Activated CD4-positive, CD25-positive, alpha-beta regulatory T cell treated with anti-CD3 and anti-CD28 coated beads, Interleukin-2, amount 50 U/mL, for 16 hours (primary cell): ENCODE measurements around the gene GNAI2.
A peak's percentile ranks its signal among the peaks of the same experiment; 100 is the strongest.
"Not testable (repeated sequence)": the region's sequence is repeated elsewhere in the genome, so short reads cannot be mapped to it uniquely, and the experiment has no call there.

Experiments used
- DNase-seq: peaks from one replicate; pipeline ENCODE4 v3.0.0-alpha.2; 2020; ENCODE audit warnings: low read depth, low spot score

The GNAI2 gene

DNA sequence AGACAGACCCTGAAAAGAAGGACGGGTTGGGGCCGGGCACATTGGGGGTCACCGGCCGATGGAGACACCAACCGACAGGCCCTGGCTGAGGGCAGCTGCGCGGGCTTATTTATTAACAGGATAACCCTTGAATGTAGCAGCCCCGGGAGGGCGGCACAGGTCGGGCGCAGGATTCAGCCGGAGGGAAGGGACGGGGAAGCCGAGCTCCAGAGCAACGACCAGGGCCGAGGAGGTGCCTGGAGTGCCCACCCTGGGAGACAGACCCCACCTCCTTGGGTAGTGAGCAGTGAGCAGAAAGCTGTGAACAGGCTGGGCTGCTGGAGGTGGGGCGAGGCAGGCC, 40.7 kb downstream of the GNAI2 start:
- DNase-seq: no peak

DNA sequence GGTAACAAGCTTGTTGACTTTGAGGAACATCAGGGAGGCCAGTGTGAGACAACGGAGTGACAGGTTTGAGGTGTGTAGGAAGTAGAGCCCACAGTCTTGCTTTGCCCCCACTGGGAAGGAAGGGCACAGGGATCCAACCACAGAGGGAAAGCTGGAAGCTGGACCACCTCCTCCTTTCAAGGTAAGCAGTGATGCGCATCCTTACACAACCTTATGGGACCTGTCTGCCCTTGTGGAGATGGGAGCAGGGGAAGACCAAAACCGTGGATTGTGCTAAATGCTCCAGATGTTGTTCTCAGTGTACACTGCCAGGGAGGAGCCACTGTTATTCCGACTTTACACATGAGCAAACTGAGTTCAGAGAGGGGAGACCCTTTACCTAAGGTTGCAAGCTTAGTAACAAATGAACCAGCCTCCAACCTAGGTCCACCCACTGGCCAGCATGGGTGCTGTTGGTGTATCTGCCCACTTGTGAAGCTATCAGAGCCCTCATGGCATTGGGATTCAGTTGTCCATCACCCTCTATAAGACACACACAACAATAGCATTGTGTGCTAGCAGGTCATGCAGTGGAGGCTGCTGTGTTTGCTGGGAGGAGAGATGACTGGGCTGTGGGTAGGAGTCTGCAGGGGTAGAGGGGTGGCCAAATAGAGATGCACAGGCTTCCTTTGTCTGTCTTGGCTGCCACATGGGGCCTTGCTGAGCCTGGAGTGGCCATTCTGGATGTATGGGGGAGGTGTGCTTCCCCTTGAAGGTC, 42.3 kb downstream of the GNAI2 start:
- DNase-seq: no peak

DNA sequence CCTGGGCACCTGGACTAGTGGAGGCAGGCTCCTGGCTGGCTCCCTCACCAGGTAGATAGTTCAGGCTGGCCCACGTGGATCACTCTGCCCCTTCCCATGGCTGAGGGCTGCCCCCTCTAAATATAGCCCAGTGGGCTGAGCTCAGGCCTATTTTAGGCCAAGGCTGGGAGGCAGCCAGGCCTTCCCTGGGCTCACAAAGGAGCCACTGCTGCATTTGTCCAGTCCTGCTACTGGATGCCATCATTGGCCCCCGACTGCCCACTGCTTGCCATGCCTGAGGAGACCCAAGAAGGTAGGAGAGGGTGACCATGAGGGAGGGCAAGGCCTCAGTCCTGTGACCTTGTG, 42.8 kb downstream of the GNAI2 start, which contains the start of gene LSMEM2:
Gene LSMEM2, plus strand, starts transcription at position 208 of the 345 bp plus-strand sequence. Its CDS starts 27 bp downstream, at position 235.
- no peak for DNase-seq

DNA sequence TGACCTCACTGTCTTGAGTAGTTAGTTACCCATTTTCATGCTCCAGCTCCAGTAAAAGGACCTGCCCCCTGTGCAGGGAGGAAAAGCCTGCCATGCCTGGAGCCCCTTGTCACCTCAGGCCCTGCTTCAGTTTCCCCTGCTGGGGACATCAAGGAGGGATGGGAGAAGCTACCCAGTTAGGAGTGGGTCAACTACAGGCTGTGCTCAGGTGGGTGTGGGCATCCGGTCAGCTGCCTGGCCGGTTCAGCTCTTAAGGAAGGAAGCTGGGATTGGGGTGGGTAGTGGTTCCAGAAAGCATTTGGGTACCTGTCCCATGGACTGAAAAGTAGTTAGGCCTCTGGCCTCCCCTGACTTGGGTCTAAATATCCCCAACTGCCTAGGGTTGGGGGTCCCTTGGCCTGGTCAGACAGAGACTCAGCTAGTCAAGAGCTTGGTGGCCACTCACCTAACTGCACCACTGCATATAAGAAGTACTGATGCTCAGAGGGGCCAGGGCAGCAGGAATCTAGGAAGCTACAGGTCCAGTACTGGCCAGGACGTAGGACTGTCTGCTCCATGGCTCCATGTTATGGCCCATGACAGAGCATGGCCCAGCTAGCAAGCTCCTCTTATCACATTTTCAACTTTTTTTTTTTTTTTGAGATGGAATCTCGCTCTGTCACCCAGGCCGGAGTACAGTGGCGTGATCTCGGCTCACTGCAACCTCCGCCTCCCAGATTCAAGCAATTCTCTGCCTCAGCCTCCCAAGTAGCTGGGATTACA, 43.4 kb downstream of the GNAI2 start:
- no peak for DNase-seq

DNA sequence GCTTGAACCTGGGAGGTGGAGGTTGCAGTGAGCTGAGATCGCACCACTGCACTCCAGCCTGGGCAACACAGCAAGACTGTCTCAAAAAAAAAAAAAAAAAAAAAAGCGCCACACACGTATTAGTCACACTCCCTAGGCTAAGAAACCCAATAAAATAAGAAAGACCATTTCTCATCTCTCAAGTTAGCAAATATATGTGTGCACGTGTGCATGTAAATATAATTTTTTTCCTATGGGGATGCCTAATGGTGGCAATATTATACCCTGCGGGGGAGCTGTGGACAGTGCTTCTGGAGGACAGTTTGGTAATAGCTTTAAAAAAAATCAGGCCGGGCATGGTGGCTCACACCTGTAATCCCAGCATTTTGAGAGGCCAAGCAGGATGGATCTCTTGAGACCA, 48.1 kb downstream of the GNAI2 start:
- DNase-seq: not testable (repeated sequence)

DNA sequence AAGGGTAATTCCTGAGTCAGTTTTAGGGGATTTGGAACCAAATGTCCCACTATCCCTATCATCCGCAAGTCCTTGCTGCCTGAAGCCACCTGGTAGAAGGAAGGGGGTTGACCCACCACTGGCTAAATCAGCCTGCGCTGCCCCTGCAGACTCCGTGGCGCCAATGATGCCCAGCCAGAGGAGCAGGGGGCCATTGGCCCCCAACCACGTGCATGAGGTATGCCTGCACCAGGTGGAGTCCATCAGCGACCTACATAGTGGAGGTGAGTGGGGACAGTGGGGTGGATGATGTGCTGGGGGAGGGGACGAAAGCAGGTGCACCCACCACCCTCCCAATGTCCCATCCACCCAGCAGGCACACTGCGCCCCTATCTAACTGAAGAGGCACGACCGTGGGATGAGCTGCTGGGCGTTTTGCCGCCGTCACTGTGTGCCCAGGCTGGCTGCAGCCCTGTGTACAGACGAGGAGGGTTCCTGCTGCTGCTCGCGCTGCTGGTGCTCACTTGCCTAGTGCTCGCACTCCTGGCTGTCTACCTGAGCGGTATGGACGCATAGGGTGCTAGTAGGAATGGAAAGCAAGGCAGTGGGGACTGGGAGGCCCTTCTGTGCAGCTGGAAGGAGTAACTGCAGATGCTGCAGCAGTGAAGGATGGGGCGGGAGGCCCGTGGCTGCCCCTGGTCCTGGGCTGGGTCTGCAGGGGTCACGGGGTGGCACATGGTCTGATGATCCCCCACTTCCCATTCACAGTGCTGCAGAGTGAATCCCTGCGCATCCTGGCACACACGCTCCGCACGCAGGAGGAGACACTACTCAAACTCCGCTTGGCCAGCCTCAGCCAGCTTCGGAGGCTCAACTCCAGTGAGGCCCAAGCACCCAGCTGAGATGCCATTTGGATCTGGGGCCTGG, 50.6 kb downstream of the GNAI2 start:
- no peak for DNase-seq

DNA sequence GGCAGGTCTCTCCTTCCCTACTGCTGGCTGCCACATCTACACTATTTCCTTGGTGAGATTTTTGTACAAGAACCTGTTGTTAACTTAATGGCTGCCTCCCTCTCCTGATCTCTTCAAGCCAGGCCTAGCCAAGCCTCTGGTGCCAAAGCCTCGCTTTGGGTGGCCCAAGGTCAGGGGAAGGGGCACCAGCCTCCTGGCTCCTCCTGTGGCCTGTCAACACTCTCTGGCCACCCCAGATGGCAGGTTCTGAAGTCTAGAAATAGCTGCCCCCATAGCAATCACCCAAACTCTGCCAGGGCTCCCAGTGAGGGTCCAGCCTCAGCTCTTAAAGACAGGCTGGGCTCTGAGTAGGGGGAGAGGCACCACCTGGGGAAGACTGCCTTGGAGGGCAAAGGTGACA, 51.3 kb downstream of the GNAI2 start:
- no peak for DNase-seq

DNA sequence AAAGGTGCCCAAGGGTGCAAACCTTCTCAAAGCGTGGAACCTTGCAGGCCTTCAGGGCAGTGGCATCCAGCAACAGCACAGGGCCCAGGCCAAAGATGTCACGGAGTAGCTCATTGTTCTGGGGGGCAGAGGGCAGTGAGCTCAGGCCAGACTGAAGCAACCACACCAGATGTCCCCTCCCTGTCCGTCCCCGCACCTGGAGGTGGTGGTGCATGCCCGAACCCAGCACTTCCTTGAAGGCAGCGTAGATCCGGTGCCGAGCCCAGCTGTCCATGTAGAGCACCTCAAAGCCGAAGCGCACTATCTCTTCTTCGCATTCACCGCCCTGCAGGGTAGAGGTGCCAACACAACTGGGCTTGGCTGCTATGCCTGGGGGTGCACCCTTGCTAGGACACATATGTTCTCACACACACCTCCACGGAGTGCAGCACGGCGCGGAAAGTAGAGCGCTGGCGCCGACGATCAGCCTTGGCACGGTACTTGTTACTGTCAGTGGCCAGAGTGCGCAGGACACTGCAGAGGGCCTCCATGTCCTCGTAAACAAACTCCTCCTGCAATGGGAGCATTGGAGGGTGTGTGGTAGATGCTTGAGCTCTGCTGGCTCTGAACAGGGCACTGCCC, 52.5 kb downstream of the GNAI2 start:
- DNase-seq: no peak

DNA sequence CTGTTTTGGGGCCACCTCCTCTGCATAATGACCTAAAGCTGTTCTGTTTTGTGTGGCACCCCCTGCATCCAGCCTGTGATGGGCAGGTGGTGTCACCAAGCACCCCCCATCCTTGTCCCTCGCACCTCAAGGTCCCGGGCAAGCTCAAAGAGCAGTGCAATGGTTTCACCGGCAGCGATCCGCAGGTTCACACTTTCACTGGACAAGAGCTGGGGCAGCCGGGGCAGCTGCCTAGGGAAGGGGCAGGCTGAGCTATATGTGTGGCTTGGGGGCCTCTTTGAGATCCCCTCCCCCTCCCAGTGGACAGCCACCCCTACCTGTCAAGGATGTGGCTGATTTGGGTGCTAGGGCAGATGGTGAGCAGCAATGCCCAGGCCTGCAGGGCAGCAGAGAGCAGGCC, 53.1 kb downstream of the GNAI2 start:
- DNase-seq: no peak

DNA sequence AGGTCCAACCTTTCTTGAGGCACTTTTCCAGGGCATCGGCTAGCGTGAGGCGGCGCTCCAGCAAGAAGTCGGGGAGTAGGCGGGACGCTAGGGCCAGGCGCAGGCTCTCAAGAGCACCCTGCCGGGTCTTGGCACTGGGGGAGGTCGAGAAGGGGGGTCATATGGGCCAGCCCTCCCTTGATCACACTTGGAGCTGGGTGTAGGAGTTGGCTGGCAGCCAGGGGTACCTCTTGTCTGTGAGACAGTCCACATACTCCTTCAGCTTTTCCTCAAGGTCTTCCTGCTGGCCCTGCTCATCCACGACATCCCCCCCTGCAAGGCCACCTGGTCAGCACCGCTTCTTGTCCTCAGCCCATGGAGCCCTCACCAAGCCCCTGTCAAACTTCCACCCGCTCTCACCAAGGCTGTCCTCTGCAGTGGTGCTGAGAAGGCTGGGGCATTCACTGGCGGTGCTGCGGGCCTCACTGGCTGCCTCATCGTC, 54.2 kb downstream of the GNAI2 start:
- no peak for DNase-seq

DNA sequence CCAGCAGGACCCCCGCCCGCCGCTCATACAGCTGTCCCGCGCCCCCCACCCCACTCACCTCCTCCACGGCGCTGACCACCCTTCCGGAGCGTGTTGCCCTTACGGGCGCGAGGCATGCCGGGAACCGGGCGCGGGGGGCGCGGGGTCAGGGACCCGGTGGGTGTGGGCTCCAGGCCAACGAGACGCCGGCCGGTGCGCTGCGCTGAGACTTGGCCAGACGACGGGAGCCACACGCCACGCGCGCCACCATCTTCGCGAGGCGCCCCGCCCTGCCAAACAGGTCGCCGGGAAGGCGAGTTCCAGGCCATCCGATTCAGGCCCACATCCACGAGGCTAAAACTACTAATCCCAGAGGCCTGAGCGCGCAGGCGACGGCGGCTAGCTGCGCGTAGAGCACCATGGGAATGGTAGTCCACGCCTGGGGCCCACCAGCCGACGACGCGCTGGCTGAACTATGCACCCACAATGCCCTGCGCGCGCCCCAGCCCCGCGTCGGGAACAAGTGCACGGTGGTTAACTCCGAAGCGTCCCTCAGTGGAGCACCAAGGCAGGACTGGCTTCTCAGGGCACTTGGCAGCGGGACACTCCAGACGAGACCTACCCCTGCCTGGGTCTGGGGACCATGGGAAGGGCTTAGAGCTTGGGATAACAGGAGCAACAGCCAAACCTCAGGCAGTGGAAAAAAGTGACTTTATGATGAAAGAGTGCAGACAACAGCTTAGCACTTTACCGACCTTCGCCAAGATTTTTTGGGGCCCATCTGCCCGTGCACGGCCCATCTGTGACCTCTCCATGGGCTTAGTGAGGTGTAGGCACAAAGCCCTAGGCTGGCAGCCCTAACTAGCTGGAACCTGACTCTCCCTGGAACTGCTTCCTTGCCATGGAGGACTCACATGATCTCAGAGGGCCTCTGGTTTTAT, 56.4 kb downstream of the GNAI2 start, which contains the start of gene IFRD2:
Gene IFRD2, minus strand, starts transcription at position 271 of the 920 bp plus-strand sequence. Its CDS starts 155 bp downstream, at position 116.
- DNase-seq: peak; percentile 92

DNA sequence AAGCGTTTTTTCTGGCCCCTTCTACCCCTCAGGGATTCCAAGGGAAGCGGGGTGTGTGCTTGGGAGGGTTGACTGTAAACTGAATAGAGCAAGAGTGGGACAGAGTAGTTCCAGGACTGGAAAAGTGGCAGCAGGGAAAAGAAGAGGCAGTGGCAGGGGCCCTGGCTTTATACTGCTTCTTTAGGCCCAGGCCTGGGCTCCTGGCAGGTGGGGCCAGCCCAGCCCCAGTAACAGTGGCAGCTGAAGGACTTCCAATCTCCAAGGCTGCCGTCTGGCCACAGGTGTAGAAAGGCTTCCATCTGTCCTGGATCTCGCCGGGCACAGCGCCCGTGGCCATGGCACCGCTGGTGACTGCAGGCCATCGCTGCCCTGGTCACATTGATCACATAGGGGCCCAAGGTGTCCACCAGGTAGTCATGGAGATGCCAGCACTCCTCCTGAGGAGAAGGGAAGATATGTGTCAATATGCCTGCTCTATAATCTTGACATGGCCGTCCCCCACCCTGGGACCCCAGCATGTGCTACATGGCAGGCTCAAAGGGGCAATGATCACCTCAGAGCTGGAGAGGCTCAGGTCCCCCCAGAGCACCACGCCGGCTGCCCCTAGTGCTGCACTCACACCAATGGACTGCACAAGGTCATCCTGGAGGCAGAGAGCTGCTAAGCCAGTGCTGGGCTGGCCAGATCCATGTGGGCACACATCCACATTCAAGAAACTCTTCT, 57.2 kb downstream of the GNAI2 start:
- DNase-seq: no peak

DNA sequence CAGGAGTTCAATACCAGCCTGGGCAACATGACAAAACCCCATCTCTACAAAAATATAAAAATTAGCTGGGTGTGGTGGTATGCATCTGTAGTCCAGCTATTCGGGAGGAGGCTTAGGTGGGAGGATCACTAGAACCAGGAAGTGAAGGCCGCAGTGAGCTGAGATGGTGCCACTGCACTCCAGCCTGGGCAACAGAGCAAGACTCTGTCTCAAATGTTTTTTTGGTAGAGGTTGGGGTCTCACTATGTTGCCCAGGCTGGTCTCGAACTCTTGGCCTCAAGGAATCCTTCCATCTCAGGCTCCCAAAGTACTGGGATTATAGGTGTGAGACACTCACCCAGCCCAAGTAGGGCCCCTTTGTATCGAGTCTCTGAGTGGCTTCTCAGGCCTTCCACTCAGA, 58.1 kb downstream of the GNAI2 start:
- no peak for DNase-seq

DNA sequence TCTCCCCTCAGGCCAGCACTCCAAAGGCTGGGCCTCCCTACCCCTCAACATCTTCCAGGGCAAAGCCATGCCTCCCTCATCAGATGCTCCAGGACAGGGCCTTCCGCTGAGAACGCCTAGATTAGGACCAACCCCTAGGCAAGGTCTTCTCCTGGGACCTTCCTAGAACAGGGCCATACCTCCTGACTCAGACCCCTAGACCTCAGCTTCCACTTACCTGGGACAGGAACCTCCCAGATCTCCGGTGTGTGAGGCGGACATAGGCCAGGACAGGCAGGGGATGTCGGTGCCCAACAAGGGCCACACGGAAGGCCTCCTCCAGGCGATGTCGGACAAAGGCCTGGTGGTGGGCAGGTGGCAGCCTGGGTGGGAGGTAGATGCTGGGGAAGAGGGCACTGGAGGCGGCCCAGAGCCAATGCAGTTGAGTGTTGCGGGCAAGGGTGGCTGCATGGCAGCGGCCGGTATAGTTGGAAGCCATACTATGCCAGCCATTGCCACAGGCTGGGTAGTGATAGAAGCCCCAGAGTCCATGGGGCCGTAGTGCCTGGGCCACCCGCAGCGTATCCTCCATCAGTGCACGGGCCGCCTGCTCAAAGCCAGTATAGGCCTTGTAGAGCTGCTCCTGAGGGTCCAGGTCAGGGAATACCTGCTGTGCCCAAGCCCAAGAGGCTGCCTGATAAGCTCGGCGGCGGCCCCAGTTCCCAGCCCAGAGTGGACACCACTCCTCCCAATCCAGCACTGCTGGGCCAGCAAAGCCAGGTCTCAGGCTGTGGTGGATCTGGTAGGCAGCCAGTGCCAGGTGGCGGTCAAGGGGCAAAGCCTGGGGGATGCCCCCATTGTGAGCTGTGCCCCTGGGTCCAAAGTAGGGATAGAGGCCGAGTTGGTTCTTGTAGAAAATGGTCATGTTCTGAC, 58.7 kb downstream of the GNAI2 start:
- no peak for DNase-seq

DNA sequence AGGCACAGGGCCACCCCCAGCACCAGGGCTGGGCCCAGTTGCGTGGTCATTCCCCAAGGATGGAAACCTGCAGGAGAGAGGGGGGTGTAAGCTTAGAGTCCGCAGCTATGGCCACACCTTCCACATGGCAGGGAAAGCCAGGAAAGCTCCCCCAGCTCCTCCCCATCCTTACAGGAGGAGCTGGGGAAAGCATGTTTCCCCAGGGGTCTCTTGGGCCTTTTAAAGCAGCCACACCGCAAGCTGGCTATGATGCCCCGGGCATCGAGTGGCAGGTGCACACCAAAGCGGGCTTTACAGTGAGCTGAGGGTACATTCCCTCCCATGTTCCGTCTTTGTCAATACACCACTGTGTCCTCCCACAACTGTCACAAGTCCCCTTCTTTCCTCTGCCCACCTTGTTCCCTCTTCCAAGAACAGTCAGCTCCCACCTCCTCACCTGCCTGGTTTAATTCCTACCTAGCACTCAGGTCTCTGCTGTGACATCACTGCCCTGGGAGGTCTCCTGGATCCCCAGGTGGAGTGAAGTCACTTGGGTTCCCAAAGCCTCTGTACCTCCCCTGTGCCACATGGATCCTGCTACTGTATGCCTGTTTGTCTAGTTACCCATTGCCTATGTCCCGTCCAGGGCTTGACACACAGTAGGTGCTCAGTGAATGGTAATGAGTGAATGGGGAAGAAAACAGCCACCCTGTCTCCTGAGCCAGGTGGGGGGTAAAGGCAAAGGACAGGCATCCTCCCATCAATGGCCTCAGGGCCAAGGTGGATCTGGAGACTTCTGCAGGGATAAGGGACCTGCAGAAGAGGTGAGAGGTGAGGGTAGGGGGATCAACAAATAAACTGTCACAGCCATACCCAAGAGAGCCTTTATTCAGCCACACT, 59.8 kb downstream of the GNAI2 start:
- DNase-seq: no peak

DNA sequence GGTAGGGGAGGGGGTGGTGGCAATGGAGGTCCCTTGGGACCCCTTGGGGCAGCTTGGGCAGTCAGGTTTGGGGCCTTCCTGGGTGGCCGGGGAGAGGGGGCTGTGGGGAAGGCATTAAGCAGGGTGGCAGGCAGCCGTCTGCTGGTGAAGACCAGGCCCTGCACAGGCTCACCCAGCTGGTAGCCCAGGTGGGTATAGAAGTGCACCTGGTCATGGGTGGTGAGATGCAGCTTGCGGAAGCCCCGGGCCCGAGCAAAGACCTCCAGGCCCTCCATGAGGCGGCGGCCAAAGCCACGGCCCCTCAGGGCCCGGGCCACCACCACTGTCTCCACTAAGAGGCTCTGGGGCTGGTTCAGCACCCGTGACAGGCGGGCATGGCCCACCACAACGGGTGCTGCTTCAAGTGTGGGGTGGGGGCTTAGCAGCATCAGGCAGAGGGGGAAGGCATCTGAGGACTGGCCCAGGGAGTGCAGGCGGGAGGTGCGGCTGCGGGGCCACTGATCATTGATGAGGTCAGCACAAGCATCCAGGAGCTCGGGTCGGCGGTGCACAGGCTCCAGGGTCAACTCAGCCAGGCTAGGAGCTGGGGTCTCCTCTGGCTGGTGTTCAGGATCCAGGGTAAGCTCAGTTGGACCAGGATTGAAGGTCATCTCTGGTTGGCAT, 60.8 kb downstream of the GNAI2 start:
- no peak for DNase-seq

DNA sequence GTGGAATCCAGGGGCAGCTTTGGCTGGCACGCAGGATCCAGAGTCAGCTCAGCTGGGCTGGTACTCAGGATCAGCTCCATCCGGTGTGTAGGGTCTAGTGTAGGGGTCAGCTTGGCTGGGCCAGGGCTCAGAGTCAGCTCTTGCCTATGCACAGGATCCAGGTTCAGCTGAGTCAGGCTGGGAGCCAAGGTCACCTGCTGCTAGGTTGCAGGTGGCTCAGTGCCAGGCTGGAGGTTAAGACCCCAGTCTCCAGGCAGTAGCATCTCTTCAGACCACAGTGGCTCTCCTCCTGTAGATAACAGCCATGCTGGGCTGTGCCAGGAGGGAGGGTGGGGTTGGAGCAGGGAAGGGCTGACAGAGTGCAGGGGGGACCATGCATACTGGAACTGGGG, 61.4 kb downstream of the GNAI2 start:
- no peak for DNase-seq
